ENCODE data around the gene FBXW8. TPM values are rescaled to one million over a fixed set of nuclear protein-coding genes. Genes with fewer than 3 reads are reported as not detected.

FBXW8 gene
- total RNA-seq, 5 donors from 2014 or later (not counting 1 experiment from before 2014, with no cell fraction given), result 10.7 to 17.9 (median 13.0) TPM

DNA sequence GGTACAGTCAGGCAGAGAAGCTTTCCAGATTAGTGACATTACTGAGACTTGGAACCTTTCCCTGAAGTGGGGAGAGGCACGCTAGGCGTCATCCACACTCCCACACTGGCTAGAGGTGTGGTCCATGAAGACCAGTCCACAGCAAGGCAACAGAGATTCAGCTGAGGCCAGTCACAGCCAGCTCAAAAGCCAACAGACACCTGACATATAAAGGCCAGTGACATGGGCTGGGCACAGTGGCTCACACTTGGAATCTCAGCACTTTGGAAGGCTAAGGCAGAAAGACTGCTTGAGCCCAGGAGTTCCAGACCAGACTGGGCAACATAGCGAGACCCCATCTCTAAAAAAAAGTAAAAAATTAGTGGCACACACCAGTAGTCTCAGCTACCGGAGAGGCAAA is 40.4 kb upstream of the FBXW8 start:
- Mint-ChIP-seq H3K27ac (no peak overlapping the region), H3K4me1 (peaks cover 5 to 7% (median 6%) of the 10 kb centered on the region in 3 donors), H3K9me3 (peaks cover 2 to 8% (median 6%) of the 10 kb centered on the region in 3 donors), H3K4me3 (no peak overlapping the region), H3K36me3 (no peaks in the 10 kb centered on the region), H3K27me3 (peaks cover 8 to 26% of the 10 kb centered on the region in 2 donors)
- Histone ChIP-seq H3K27me3 (replicated peaks in 1 of 2; ENCODE audit: control insufficient read depth in 2 of 2, extremely low read depth in 1 of 2, insufficient read depth in 2 of 2, low read length in 1 of 2) (peaks cover 0 to 19% of the 10 kb centered on the region in 2 experiments), H3K27ac (ENCODE audit: low read length) (no peak overlapping the region), H3K9me3 (no peaks in the 10 kb centered on the region), H3K36me3 (ENCODE audit: control insufficient read depth in 2 of 2, extremely low read depth in 1 of 2, insufficient read depth in 1 of 2, low read length in 1 of 2) (no peaks in the 10 kb centered on the region), H3K4me3 (ENCODE audit: control insufficient read depth in 1 of 2, extremely low read depth in 1 of 2, low read length in 1 of 2) (no peak overlapping the region), H3K4me1 (ENCODE audit: control insufficient read depth in 1 of 2, extremely low read depth in 1 of 2, insufficient read depth in 2 of 2, low read length in 2 of 2) (no peaks in the 10 kb centered on the region)
- POLR2A ChIA-PET, result no interaction called here
- CTCF ChIA-PET, result no interaction called here
- ATAC-seq (replicated peaks in 1 of 4), result no peak
- DNase-seq, result no peak
- 85% methylated on average over 4 of the region's 4 CpGs for WGBS (ENCODE audit: insufficient coverage)

DNA sequence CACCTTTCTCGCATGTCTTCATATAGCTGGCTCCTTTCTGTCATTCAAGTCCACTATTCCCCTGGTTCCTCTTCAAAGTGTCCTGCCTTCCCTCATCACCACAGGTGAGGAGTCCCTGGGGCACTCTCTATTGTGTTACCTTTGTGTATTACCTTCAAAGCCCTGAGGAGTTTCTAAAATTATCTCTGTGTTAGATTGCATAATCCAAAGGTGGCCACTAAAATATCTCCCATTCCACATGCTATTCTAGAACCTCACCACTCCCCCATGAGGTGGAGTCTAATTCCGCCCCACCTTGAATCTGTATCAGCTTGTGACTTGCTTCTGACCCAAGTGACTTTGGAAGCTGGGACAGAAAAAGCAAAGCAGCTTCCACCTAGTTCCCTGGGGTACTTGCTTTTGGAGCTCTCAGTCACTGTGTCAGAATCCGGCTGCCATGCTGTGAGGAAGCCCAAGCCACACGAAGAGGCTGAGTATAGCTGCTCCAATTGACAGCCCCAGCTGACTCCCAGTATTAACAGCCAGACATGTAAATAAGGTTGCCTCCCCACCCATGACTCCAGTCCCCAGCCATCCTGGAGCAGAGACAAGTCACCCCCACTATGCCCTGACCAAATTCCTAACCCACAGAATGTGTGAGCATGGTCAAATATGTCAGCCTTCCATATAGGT is 36.3 kb upstream of the FBXW8 start:
- Mint-ChIP-seq H3K36me3 (no peaks in the 10 kb centered on the region), H3K4me3 (no peak overlapping the region), H3K27me3 (peaks cover 27 to 62% of the 10 kb centered on the region in 2 donors), H3K4me1 (peaks cover 17% of the 10 kb centered on the region in 3 donors), H3K27ac (no peak overlapping the region), H3K9me3 (peaks cover 2 to 8% (median 6%) of the 10 kb centered on the region in 3 donors)
- Histone ChIP-seq H3K9me3 (no peaks in the 10 kb centered on the region), H3K27ac (ENCODE audit: low read length) (no peak overlapping the region), H3K36me3 (ENCODE audit: control insufficient read depth in 2 of 2, extremely low read depth in 1 of 2, insufficient read depth in 1 of 2, low read length in 1 of 2) (no peaks in the 10 kb centered on the region), H3K4me3 (ENCODE audit: control insufficient read depth in 1 of 2, extremely low read depth in 1 of 2, low read length in 1 of 2) (no peak overlapping the region), H3K27me3 (replicated peaks in 1 of 2; ENCODE audit: control insufficient read depth in 2 of 2, extremely low read depth in 1 of 2, insufficient read depth in 2 of 2, low read length in 1 of 2) (peaks cover 4 to 58% of the 10 kb centered on the region in 2 experiments), H3K4me1 (ENCODE audit: control insufficient read depth in 1 of 2, extremely low read depth in 1 of 2, insufficient read depth in 2 of 2, low read length in 2 of 2) (peaks cover 5 to 13% of the 10 kb centered on the region in 2 experiments)
- ChIA-PET CTCF (no interaction called here), POLR2A (no interaction called here)
- DNase-seq, result no peak
- WGBS (ENCODE audit: insufficient coverage), result 93% methylated on average over 3 of the region's 4 CpGs
- ATAC-seq (replicated peaks in 1 of 4), result no peak

GRCh38 chr12:116876151-116876869 is 34.4 kb upstream of the FBXW8 start:
- CTCF ChIA-PET, result no interaction called here
- no peaks in the 10 kb centered on the region for H3K36me3 Mint-ChIP-seq
- peaks cover 11 to 68% of the 10 kb centered on the region in 2 experiments for H3K27me3 ChIP-seq (replicated peaks in 1 of 2; ENCODE audit: control insufficient read depth in 2 of 2, extremely low read depth in 1 of 2, insufficient read depth in 2 of 2, low read length in 1 of 2)

GRCh38 chr12:116878567-116879508 is 31.9 kb upstream of the FBXW8 start:
- Histone ChIP-seq H3K36me3 (ENCODE audit: control insufficient read depth in 2 of 2, extremely low read depth in 1 of 2, insufficient read depth in 1 of 2, low read length in 1 of 2) (no peaks in the 10 kb centered on the region), H3K27me3 (replicated peaks in 1 of 2; ENCODE audit: control insufficient read depth in 2 of 2, extremely low read depth in 1 of 2, insufficient read depth in 2 of 2, low read length in 1 of 2) (peaks cover 11 to 86% of the 10 kb centered on the region in 2 experiments), H3K4me1 (ENCODE audit: control insufficient read depth in 1 of 2, extremely low read depth in 1 of 2, insufficient read depth in 2 of 2, low read length in 2 of 2) (peaks cover 8 to 33% of the 10 kb centered on the region in 2 experiments), H3K27ac (ENCODE audit: low read length) (no peak overlapping the region), H3K4me3 (ENCODE audit: control insufficient read depth in 1 of 2, extremely low read depth in 1 of 2, low read length in 1 of 2) (peak overlapping the region in 1 of 2 donors; percentile 60), H3K9me3 (no peaks in the 10 kb centered on the region)
- H3K27me3 Mint-ChIP-seq, result peaks cover 61 to 81% of the 10 kb centered on the region in 2 donors
- CTCF ChIA-PET, result no interaction called here
- H3K27ac Mint-ChIP-seq, result peak overlapping the region in 1 of 2 donors; percentile 32
- H3K4me1 Mint-ChIP-seq, result peaks cover 35 to 41% (median 37%) of the 10 kb centered on the region in 3 donors
- no peaks in the 10 kb centered on the region for H3K36me3 Mint-ChIP-seq
- H3K4me3 Mint-ChIP-seq, result peak overlapping the region; percentile 69 to 91 (median 73)
- DNase-seq (no peak), ATAC-seq (replicated peaks in 1 of 4) (no peak)
- 6% methylated on average over 36 of the region's 55 CpGs for WGBS (ENCODE audit: insufficient coverage)
- POLR2A ChIA-PET, result no interaction called here
- H3K9me3 Mint-ChIP-seq, result peaks cover 2 to 8% (median 6%) of the 10 kb centered on the region in 3 donors

More at GRCh38 chr12:116876151-116876869, 34.4 kb upstream of the FBXW8 start:
- Mint-ChIP-seq H3K4me1 (peaks cover 28 to 31% (median 28%) of the 10 kb centered on the region in 3 donors), H3K27ac (no peak overlapping the region), H3K27me3 (peaks cover 40 to 74% of the 10 kb centered on the region in 2 donors), H3K4me3 (no peak overlapping the region), H3K9me3 (peaks cover 2 to 8% (median 6%) of the 10 kb centered on the region in 3 donors)
- 42% methylated on average over 12 of the region's 19 CpGs for WGBS (ENCODE audit: insufficient coverage)
- H3K9me3 ChIP-seq, result no peaks in the 10 kb centered on the region
- peaks cover 5 to 26% of the 10 kb centered on the region in 2 experiments for H3K4me1 ChIP-seq (ENCODE audit: control insufficient read depth in 1 of 2, extremely low read depth in 1 of 2, insufficient read depth in 2 of 2, low read length in 2 of 2)
- H3K36me3 ChIP-seq (ENCODE audit: control insufficient read depth in 2 of 2, extremely low read depth in 1 of 2, insufficient read depth in 1 of 2, low read length in 1 of 2), result no peaks in the 10 kb centered on the region
- no peak overlapping the region for H3K4me3 ChIP-seq (ENCODE audit: control insufficient read depth in 1 of 2, extremely low read depth in 1 of 2, low read length in 1 of 2)
- ATAC-seq (replicated peaks in 1 of 4) (no peak), DNase-seq (no peak)
- POLR2A ChIA-PET, result no interaction called here
- H3K27ac ChIP-seq (ENCODE audit: low read length), result no peak overlapping the region

- DNase-seq (no peak), ATAC-seq (replicated peaks in 1 of 4) (no peak)
- peak overlapping the region in 1 of 2 donors; percentile 32 for H3K27ac Mint-ChIP-seq
- peaks cover 0 to 2% (median under 1%) of the 10 kb centered on the region in 3 donors for H3K9me3 Mint-ChIP-seq
- Histone ChIP-seq H3K4me1 (ENCODE audit: control insufficient read depth in 1 of 2, extremely low read depth in 1 of 2, insufficient read depth in 2 of 2, low read length in 2 of 2) (peaks cover 8 to 33% of the 10 kb centered on the region in 2 experiments), H3K27me3 (replicated peaks in 1 of 2; ENCODE audit: control insufficient read depth in 2 of 2, extremely low read depth in 1 of 2, insufficient read depth in 2 of 2, low read length in 1 of 2) (peaks cover 11 to 83% of the 10 kb centered on the region in 2 experiments), H3K9me3 (no peaks in the 10 kb centered on the region), H3K36me3 (ENCODE audit: control insufficient read depth in 2 of 2, extremely low read depth in 1 of 2, insufficient read depth in 1 of 2, low read length in 1 of 2) (no peaks in the 10 kb centered on the region), H3K27ac (ENCODE audit: low read length) (no peak overlapping the region), H3K4me3 (ENCODE audit: control insufficient read depth in 1 of 2, extremely low read depth in 1 of 2, low read length in 1 of 2) (peak overlapping the region in 1 of 2 donors; percentile 60)
- H3K36me3 Mint-ChIP-seq, result no peaks in the 10 kb centered on the region
- peak overlapping the region; percentile 74 to 91 (median 75) for H3K4me3 Mint-ChIP-seq
- H3K4me1 Mint-ChIP-seq, result peaks cover 31 to 38% (median 34%) of the 10 kb centered on the region in 3 donors
- ChIA-PET CTCF (no interaction called here), POLR2A (no interaction called here)
- WGBS (ENCODE audit: insufficient coverage), result 3% methylated on average over 47 of the region's 52 CpGs
- H3K27me3 Mint-ChIP-seq, result peaks cover 60 to 79% of the 10 kb centered on the region in 2 donors
These were observed 31.1 kb upstream of the FBXW8 start for GRCh38 chr12:116879509-116880212.

All from T-cell (primary cell).